ENCODE results near the gene SLC25A18. TPM values are rescaled to one million over a fixed set of nuclear protein-coding genes. Genes with fewer than 3 reads are reported as not detected.

SLC25A18 gene
- total RNA-seq, 1 experiment from 2014 or later, result 3.9 TPM

DNA sequence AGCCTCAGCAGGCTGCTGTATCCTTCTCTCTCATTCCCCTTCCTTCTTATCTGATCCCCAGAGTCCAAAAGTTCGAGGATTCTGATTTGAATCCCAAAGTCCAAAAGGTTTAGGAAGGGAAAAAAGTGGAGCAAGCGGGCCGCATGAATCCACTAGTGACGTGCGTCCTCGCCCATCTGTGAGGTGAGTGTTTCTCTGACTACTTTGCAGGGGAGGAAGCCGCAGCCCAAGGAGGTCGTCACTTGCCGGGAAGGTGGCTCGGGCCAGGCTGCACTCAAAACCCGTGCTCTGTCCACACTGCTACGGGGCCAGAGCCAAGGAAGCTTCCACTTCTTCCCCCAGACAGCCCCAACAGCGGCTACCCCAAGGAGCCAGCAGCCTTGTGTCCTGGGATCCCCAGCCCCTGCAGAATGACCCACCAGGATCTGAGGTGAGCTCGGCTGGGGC, 16.3 kb downstream of the SLC25A18 start:
- Histone ChIP-seq H3K4me3 (ENCODE audit: low read depth in 2 of 2, low read length in 2 of 2) (no peak overlapping the region), H3K27me3 (ENCODE audit: control insufficient read depth, insufficient read depth, low read length) (no peaks in the 10 kb centered on the region), H3K9me3 (ENCODE audit: control insufficient read depth, insufficient read depth, low read depth, low read length) (no peaks in the 10 kb centered on the region), H3K4me1 (ENCODE audit: control insufficient read depth, insufficient read depth, low read length) (peaks cover 11% of the 10 kb centered on the region), H3K27ac (ENCODE audit: low read length) (no peak overlapping the region), H3K36me3 (ENCODE audit: control insufficient read depth, insufficient read depth, low read length) (no peaks in the 10 kb centered on the region)
- no peak for DNase-seq (ENCODE audit: low read depth, low spot score)
- BruUV-seq (replicated peaks), result no TSS peak
- CTCF ChIA-PET, result no interaction called here
- ATAC-seq, result no peak
- intact Hi-C loops (cut with micrococcal nuclease; ENCODE audit: unreplicated experiment), result no loop called here
- POLR2A ChIA-PET, result interaction anchor here (1.6 kb wide), 1 partner anchor 8 kb away, joined by 3 read pairs; no protein-coding TSS in a partner anchor
- TF ChIP-seq SIN3A (IDR thresholded peaks at IDR 0.05; ENCODE audit: borderline replicate concordance, insufficient read depth, low read depth, low read length), result no peak
- TF ChIP-seq, protein P1, sequence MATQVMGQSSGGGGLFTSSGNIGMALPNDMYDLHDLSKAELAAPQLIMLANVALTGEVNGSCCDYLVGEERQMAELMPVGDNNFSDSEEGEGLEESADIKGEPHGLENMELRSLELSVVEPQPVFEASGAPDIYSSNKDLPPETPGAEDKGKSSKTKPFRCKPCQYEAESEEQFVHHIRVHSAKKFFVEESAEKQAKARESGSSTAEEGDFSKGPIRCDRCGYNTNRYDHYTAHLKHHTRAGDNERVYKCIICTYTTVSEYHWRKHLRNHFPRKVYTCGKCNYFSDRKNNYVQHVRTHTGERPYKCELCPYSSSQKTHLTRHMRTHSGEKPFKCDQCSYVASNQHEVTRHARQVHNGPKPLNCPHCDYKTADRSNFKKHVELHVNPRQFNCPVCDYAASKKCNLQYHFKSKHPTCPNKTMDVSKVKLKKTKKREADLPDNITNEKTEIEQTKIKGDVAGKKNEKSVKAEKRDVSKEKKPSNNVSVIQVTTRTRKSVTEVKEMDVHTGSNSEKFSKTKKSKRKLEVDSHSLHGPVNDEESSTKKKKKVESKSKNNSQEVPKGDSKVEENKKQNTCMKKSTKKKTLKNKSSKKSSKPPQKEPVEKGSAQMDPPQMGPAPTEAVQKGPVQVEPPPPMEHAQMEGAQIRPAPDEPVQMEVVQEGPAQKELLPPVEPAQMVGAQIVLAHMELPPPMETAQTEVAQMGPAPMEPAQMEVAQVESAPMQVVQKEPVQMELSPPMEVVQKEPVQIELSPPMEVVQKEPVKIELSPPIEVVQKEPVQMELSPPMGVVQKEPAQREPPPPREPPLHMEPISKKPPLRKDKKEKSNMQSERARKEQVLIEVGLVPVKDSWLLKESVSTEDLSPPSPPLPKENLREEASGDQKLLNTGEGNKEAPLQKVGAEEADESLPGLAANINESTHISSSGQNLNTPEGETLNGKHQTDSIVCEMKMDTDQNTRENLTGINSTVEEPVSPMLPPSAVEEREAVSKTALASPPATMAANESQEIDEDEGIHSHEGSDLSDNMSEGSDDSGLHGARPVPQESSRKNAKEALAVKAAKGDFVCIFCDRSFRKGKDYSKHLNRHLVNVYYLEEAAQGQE (IDR thresholded peaks at IDR 0.05; ENCODE audit: insufficient read depth in 1 of 2, low read depth in 2 of 2, low read length in 1 of 2), result no peak
- no peak for TF ChIP-seq TCF7L2 (IDR thresholded peaks at IDR 0.05; ENCODE audit: low read depth, low read length)
- TF ChIP-seq, protein P2, sequence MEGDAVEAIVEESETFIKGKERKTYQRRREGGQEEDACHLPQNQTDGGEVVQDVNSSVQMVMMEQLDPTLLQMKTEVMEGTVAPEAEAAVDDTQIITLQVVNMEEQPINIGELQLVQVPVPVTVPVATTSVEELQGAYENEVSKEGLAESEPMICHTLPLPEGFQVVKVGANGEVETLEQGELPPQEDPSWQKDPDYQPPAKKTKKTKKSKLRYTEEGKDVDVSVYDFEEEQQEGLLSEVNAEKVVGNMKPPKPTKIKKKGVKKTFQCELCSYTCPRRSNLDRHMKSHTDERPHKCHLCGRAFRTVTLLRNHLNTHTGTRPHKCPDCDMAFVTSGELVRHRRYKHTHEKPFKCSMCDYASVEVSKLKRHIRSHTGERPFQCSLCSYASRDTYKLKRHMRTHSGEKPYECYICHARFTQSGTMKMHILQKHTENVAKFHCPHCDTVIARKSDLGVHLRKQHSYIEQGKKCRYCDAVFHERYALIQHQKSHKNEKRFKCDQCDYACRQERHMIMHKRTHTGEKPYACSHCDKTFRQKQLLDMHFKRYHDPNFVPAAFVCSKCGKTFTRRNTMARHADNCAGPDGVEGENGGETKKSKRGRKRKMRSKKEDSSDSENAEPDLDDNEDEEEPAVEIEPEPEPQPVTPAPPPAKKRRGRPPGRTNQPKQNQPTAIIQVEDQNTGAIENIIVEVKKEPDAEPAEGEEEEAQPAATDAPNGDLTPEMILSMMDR (IDR thresholded peaks at IDR 0.05), result no peak
- TF ChIP-seq POLR2AphosphoS5 (IDR thresholded peaks at IDR 0.05; ENCODE audit: low read depth, low read length), result no peak
- in situ Hi-C loops (cut with HindIII; ENCODE audit: low pct_unique_long_range_greater_than_20kb, low sequenced_read_pairs), result no loop called here

DNA sequence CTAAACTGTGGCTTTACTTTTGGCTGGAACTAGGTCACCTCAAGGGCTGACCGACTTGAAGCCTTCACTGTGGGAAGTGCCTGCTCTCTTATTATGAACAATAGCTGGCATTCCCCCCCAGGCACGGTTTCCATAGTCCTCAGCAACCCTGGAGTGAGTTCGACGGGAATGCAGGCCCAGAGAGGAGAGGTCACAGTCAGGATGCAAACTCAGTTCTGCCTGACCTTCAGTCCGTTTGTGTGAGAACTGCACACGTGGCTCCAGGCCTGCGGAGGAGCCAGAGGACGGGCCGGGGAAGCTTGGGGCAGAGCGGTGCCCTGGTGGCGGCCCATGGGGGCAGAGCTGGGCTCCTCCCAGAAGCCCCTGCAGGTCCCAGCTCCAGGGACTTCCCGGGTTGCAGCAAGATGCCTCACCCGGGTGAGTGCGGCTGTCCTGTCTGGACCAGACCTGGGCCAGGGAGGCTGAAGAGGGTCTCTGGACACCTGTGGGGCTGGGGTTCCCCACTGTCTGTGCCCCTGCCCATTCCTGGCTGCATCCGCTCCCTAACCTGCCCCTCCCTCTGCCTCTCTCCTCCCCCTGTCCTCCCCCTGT, 17.2 kb downstream of the SLC25A18 start:
- in situ Hi-C loops (cut with HindIII; ENCODE audit: low pct_unique_long_range_greater_than_20kb, low sequenced_read_pairs) (no loop called here), intact Hi-C loops (cut with micrococcal nuclease; ENCODE audit: unreplicated experiment) (no loop called here)
- no peak for DNase-seq (ENCODE audit: low read depth, low spot score)
- Histone ChIP-seq H3K27ac (ENCODE audit: low read length) (no peak overlapping the region), H3K36me3 (ENCODE audit: control insufficient read depth, insufficient read depth, low read length) (no peaks in the 10 kb centered on the region), H3K27me3 (ENCODE audit: control insufficient read depth, insufficient read depth, low read length) (no peaks in the 10 kb centered on the region), H3K4me1 (ENCODE audit: control insufficient read depth, insufficient read depth, low read length) (peaks cover 7% of the 10 kb centered on the region), H3K4me3 (ENCODE audit: low read depth in 2 of 2, low read length in 2 of 2) (no peak overlapping the region), H3K9me3 (ENCODE audit: control insufficient read depth, insufficient read depth, low read depth, low read length) (no peaks in the 10 kb centered on the region)
- CTCF ChIA-PET, result interaction anchor here (0.5 kb wide), 1 partner anchor 508 kb away, joined by 3 read pairs; no protein-coding TSS in a partner anchor
- no TSS peak for BruUV-seq (replicated peaks)
- TF ChIP-seq SIN3A (IDR thresholded peaks at IDR 0.05; ENCODE audit: borderline replicate concordance, insufficient read depth, low read depth, low read length), result no peak
- TF ChIP-seq, protein P1 (IDR thresholded peaks at IDR 0.05; ENCODE audit: insufficient read depth in 1 of 2, low read depth in 2 of 2, low read length in 1 of 2), result no peak
- TF ChIP-seq, protein P2 (IDR thresholded peaks at IDR 0.05), result no peak
- no peak for TF ChIP-seq TCF7L2 (IDR thresholded peaks at IDR 0.05; ENCODE audit: low read depth, low read length)
- TF ChIP-seq POLR2AphosphoS5 (IDR thresholded peaks at IDR 0.05; ENCODE audit: low read depth, low read length), result no peak
- POLR2A ChIA-PET, result interaction anchor here (0.6 to 1.6 kb wide), 2 partner anchors 9 kb away, joined by 3 read pairs; no protein-coding TSS in a partner anchor
- ATAC-seq, result no peak

Measured in Panc1 (cell line).